Left ventricle myocardium superior (tissue), 1 donor: Measurements from ENCODE around the gene ELOVL3. TPM values are rescaled to one million over a fixed set of nuclear protein-coding genes. Genes with fewer than 3 reads are reported as not detected.

Experiments used
- ATAC-seq: fragments of 200-7000 bp; cut with Tn5 transposase; one replicate; pipeline ENCODE4 v1.9.1; 2020; ENCODE audit warnings: mild to moderate bottlenecking, moderate library complexity
- DNase-seq: peaks from one replicate; pipeline ENCODE4 v3.0.0-alpha.2; 2020
- intact Hi-C: fragments of 100-400 bp; cut with micrococcal nuclease; formaldehyde crosslinking; loops from one replicate; pipeline ENCODE4 v1.11.0; 2022
- total RNA-seq: library from RNA; stranded (reverse); fragmentation: NEBNext Ultra II Directional; extraction: Animal tissue kit (Norgen Biotek cat#: 25700); gene quantifications from one replicate; pipeline ENCODE4 v1.2.1, GENCODE V29; 2021
- donor health status: DM: no; HTN: yes; CAD: no; lungs with severe emphysema.

ELOVL3 gene
- total RNA-seq, 1 donor from 2014 or later, result not detected

DNA sequence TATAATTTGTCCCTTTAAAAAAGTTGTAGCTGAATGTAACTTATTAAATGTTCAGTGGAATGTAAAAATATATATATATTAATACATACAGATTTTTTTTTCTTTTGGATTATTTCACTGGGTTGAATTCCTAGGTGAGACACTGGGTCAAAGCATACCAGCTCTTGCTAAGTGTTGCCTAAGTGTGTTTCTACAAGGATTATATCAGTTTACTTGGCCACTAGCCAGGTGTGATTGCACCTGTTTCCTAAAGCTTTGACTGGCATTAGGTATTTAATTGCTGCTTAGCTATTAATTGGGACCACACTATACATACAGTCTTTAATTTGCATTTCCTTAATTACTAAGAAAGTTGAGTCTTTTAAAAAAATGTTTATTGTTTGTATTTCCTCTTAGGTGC lies 5.5 kb upstream of the ELOVL3 start:
- ATAC-seq, result no peak
- intact Hi-C loops, result no loop called here
- no peak for DNase-seq

- intact Hi-C loops, result no loop called here
- ATAC-seq, result no peak
- DNase-seq, result no peak
Measured at GRCh38 chr10:102222797-102223196, 3.3 kb upstream of the ELOVL3 start.

DNA sequence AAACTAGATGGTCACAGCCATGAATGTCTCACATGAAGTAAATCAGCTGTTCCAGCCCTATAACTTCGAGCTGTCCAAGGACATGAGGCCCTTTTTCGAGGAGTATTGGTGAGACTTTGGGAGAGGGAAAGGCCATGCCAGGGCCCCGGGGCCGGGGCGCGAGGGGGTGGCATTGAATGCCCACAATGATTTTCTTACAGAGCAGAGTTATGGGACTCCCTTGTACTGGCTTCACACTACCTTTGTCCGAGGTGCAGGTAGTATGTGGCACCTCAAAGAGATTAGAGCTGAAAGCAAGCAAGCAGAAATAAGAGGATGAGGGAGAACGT lies 407 bp downstream of the ELOVL3 start:
- intact Hi-C loops, result loop anchor here (5.0 kb wide), 1 partner anchor 126 kb away; no protein-coding TSS in a partner anchor
- DNase-seq, result no peak
- ATAC-seq, result no peak

DNA sequence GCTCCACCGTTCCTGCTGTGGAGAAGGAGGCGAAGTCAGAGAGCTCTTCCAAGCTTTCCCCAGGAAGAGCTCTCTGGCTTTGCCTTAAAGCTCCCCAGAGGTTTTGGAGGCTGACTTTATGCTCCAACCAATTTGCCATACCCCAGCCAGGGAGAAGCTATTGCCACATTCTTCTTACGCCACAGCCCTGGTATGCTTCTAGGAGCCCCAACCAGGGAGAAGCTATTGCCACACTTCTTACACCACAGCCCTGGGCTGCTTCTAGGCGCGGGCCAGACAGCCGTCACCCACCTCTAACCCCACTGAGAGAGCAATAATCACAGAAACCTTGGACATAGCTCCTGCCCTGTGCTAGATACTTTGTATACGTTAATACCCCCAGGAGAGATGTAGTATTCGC lies 951 bp downstream of the ELOVL3 start:
- ATAC-seq (no peak), DNase-seq (no peak)
- intact Hi-C loops, result loop anchor here (5.0 kb wide), 1 partner anchor 125 kb away; no protein-coding TSS in a partner anchor

GRCh38 chr10:102229810-102230263 lies 3.7 kb downstream of the ELOVL3 start:
- ATAC-seq, result peak; percentile 71
- intact Hi-C loops, result loop anchor here (5.0 kb wide), 1 partner anchor 122 kb away; no protein-coding TSS in a partner anchor
- peak; percentile 92 for DNase-seq

- intact Hi-C loops, result no loop called here
- peak; percentile 63 for DNase-seq
Measured at GRCh38 chr10:102230264-102230860, 4.3 kb downstream of the ELOVL3 start.

DNA sequence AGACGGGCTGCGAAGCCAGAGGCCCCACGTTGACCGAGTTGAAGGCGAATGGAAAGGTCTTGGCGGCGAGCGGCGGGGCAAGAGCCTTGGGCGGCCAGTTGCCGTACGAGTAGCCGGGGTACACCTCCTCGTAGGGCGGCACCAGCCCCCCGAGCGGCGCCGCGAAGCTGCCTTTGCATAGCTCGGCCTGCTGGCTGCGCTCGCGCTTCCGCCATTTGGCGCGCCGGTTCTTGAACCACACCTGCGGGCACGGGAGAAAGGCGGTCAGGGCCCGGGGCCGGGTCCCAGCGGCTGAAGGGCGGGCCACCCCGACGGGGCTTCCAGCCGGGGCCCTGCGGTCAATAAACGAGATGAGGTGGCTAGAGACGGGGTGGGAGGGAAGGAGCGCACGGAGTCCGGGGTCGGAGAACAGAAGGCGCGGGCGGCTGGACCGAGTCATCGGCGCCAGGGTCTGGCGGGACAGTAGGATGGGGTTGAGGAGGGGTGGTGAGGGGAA lies 4.8 kb downstream of the ELOVL3 start:
- intact Hi-C loops, result no loop called here

More at GRCh38 chr10:102230264-102230860, 4.3 kb downstream of the ELOVL3 start:
- peak; percentile 43 for ATAC-seq

GRCh38 chr10:102231357-102232318 lies 5.5 kb downstream of the ELOVL3 start:
- DNase-seq, result peak; percentile 70
- intact Hi-C loops, result no loop called here
- ATAC-seq, result peak; percentile 58

More for the DNA sequence above, 4.8 kb downstream of the ELOVL3 start:
- ATAC-seq (peak; percentile 9), DNase-seq (peak; percentile 68)

DNA sequence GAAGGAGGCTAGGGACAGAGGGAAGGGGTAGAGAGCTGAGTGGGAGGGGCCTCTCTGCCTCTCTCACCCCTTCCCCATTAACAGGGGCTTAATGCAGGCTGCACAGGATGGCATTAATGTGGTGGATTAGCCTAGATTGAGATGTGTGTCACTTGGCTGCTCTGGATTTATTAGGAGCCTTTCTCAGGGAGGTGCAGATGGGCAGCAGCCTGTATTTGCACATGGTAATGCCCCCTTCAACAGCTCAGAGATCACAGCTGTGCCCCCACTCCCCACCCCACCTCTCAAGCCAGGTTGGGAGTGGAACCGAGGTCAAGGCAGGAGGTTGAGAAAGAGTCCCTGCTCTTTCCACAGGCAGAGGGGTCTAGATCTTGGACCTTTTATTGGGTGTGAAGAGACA lies 7.9 kb downstream of the ELOVL3 start:
- DNase-seq, result no peak
- intact Hi-C loops, result no loop called here
- no peak for ATAC-seq

GRCh38 chr10:102234888-102235597 lies 8.9 kb downstream of the ELOVL3 start:
- no peak for ATAC-seq
- DNase-seq, result no peak
- intact Hi-C loops, result no loop called here

- ATAC-seq, result no peak
- intact Hi-C loops, result no loop called here
Measured at GRCh38 chr10:102235598-102235920, 9.5 kb downstream of the ELOVL3 start.

GRCh38 chr10:102236006-102236405 lies 9.9 kb downstream of the ELOVL3 start:
- no peak for DNase-seq
- intact Hi-C loops, result no loop called here
- ATAC-seq, result no peak

More at GRCh38 chr10:102235598-102235920, 9.5 kb downstream of the ELOVL3 start:
- DNase-seq, result no peak

DNA sequence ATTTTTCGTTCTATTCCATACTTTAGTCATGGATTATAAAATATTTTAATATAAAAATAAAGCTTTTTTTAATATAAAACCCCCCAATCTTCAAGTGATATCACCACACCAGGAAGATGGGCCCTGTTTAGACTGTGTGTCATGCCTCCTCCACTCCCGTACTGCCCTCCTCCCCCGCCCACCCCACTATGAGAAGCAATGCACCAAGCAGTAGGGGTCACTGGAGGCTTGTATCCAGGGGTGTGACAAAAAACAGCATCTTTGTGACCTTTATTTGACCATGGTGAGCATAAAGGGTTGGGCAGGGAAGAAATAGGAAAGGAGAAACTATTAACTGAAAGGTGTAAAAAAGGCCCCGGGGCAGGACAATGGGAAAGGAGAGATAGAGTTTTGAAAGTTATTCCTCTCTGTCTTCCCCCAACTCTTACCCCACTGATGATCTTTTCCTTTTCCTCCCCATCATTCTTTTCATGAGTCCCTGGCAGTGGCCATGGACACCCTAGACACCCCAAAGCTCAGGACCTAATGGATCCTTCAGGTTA lies 11.7 kb downstream of the ELOVL3 start:
- intact Hi-C loops, result no loop called here

DNA sequence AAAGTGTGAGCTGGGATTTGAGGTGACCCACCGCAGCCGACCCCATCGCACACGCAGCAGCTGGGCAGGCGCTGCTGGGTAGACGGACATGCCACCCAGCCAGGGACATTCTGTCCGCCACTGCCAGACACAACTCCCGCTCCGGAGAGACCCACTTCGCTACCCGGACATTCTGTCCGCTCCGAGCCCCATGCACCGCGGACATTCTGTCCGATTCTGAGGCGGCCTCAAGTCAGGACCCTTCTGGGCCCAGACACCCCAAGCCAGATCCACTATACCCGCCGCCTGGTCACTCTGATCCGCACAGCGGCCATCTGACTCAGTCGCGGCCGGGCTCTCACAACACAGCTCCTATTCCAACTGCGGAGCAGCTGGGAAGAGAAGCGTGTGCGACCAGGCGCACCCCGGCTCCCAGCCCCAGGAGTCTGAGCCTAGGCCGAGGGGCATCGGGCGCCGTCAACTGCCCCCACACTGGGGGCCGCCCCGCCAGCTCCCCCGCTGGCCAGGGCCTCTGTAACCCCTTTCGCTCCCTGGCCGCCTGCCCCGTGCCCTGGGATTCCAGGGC lies 14.4 kb downstream of the ELOVL3 start:
- intact Hi-C loops, result no loop called here
- DNase-seq (peak; percentile 48), ATAC-seq (peak; percentile 2)

More for the DNA sequence above, 11.7 kb downstream of the ELOVL3 start:
- DNase-seq, result no peak
- no peak for ATAC-seq

- no peak for DNase-seq
- intact Hi-C loops, result no loop called here
- ATAC-seq, result peak; percentile 27
Measured at GRCh38 chr10:102241032-102241443, 14.9 kb downstream of the ELOVL3 start.

- DNase-seq (peak; percentile 97), ATAC-seq (peak; percentile 80)
- intact Hi-C loops, result no loop called here
Measured at GRCh38 chr10:102241444-102242117, 15.5 kb downstream of the ELOVL3 start, which contains the start of gene PITX3. Gene PITX3 (minus strand): TSS chr10:102241512. CDS start chr10:102232080, 9,432 bp downstream.

DNA sequence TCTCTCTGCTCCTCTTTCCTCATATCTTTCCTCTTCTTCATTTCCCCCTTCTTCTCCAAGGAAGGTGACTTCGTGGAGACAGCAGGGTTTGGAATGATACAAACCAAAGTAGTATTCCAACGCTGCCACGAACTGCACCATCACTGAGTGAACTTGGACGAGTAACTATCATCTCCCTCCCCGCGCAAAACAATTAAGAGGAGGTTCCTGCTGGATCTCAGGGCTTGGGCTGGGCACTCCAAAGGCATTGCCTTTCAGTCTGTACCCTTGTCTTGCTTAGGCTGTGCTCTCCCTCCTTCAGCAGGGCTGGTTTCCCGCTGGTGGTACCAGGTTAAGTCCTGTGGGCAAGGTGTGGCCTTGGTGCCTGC lies 16.0 kb downstream of the ELOVL3 start:
- ATAC-seq, result no peak
- intact Hi-C loops, result no loop called here
- DNase-seq, result no peak

DNA sequence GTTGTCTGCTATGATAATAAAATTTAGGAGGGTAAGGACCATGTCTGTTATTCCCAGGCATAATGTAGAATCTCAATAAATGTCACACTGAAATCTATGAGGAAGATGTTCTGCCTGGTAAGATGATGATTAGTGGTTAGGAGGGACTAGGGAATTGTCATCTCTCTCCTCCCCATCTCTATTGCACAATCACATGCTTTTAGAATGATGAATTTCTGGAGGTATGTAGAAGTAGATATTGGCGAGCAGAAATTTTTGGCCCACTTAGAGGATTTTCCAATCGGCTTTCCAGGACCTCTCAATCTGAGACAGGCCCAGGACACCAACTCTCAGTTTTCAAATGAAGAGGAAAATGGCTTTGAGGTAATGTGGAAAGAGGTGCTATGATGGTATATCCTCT lies 17.2 kb downstream of the ELOVL3 start:
- no peak for DNase-seq
- no peak for ATAC-seq
- intact Hi-C loops, result no loop called here
